GM19240 (cell line): ENCODE measurements around the gene BTBD10.
"Not testable (repeated sequence)": the region's sequence is repeated elsewhere in the genome, so short reads cannot be mapped to it uniquely, and the experiment has no call there.

ENCODE experiments used
- DNase-seq: peaks from one replicate; pipeline ENCODE4 v3.0.0; 2011; ENCODE audit warnings: low spot score; ENCODE audit not compliant: insufficient read length

BTBD10 gene

DNA sequence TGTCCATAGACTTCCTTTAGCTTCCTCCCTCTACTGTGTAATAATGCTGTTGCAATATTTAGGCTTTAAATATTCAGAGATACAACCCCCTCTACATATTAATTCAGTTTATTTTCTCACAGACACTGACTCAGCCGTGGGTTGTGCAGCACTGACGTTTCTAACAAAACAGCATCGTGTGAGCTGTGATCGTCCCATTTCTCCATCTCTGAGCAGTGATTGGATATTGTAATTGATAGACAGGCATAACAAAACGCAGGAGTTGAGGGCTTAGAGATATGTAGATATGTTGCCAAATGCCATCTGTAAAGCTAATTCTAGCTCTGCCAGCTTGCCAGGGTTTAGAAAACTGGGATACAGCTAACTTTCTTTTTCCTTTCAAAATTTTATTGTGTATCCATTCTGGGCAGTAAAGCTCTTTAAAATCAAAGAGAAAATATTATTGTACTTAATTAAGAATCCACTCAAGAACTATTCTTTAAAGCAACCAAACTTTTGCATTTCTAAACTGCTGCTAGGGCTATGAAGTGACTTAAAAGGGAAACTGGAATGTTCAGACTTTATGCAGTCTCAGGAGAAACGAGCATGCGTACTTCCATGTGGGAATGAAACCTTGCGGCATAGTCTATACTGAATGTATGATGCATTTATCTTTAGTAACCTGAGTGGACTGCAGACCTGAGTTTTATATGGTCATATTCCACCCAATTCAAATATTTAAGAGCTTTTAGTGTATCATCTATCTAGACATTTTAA lies 22.7 kb downstream of the BTBD10 start:
- no peak for DNase-seq

DNA sequence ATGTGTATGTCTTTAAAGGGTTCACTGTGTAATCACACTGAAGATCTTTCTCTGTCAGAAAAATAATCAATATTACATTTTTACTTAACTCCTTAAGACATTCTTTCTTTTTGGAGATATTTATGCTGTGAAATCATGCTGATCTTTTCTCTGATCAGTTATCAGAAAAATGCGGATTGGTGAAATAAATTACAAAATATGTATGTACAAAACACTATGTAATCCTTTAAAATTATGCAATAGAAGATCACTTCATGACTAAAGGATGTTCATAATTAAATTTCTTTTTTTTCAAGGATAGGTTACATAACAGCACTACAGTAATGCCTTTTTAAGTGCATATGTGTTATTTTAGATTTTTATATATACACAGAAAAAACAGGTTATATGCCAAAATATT lies 24.7 kb downstream of the BTBD10 start:
- no peak for DNase-seq

DNA sequence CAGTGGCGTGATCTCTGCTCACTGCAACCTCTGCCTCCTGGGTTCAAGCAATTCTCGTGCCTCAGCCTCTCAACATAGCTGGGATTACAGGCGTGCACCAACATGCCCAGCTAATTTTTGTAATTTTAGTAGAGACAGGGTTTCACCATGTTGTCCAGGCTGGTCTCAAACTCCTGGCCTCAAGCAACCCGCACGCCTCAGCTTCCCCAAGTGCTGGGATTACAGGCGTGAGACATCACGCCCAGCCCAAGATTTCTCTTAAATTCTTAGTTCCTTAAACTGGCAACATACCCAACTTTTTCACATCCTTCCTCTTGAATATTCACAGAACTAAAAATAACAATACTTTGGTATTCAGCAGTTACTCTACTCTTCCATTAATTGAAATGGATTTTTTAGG lies 26.2 kb downstream of the BTBD10 start:
- DNase-seq, result not testable (repeated sequence)

DNA sequence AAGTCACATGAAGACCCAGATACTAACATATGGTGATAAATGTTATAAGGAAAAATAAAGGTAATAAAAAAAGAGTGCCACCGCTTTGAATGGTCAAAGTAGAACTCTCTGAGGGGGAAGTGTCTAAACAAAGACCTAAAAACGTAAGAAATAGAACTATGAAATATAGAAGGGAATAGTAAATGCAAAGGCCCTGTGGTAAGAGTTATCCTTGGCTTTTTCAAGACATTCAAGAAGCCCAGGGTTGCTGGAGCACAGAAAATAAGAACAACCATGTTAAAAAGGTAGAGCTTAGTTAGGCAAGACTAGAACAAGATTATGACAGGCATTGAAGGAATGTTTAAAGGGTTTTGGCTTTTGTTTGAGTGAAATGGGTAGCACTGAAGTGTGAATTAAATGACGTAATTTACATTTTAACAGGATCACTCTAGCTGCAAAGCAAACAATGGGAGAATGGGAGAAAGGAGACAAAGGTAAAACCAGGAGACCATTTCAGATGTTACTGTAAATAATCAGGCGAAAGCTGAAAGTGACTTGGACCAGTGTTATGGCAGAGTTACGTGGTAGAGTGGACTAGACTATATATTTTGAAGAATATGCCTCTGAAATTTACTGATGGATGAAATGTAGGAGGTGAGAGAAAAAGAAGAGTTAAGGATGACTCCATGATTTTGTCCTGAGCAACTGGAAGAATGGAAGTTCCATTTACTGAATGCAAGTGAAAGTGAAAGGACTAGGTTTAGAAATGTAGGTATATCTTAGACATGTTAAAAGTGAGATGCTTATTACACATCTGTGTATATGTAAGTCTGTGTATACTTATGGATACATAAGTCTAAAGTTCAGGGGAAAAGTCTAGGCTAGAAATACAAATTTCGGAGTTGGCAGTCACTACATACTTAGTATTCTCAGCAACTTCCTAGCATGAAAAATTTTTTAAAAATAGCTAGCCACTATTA lies 28.5 kb downstream of the BTBD10 start:
- no peak for DNase-seq

DNA sequence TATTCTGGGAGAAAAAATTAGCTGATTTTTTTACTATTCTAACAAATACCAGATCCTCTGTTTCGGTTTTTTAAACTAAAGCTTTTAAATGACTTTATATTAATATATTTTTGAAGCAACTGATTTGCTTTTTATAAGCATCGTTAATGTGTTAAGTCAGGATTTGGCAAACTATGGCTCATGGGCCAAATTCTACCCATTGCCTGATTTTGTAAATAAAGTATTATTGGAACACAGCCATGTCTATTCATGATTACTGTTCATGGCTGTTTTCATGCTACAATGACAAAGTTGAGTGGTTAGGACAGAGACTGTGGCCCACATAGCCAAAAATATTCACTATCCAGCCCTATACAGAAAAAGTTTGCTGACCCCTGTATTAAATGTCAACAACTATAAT lies 29.6 kb downstream of the BTBD10 start:
- no peak for DNase-seq

- DNase-seq, result no peak
Observed at GRCh38 chr11:13429836-13430235, 33.2 kb downstream of the BTBD10 start.

GRCh38 chr11:13429288-13429687 lies 33.7 kb downstream of the BTBD10 start:
- DNase-seq, result no peak

DNA sequence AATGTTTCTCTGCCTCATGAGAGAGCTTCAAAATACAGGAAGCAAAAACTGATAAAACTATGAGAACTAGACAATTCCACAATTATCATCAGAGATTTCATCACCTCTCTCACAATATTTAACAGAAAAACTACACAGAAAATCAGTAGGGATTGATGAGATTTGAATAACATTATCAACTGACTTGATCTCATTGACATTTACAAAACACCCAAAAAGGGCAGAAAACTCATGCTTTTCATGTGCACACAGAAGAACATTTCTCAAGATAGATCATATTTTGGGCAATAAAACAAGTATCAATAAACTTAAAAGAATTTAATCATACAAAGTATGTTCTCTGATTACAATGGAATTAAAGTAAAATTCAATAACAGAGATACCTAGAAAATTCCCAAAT lies 35.6 kb downstream of the BTBD10 start:
- DNase-seq, result no peak

- DNase-seq, result no peak
Observed at GRCh38 chr11:13423372-13423771, 39.6 kb downstream of the BTBD10 start.

DNA sequence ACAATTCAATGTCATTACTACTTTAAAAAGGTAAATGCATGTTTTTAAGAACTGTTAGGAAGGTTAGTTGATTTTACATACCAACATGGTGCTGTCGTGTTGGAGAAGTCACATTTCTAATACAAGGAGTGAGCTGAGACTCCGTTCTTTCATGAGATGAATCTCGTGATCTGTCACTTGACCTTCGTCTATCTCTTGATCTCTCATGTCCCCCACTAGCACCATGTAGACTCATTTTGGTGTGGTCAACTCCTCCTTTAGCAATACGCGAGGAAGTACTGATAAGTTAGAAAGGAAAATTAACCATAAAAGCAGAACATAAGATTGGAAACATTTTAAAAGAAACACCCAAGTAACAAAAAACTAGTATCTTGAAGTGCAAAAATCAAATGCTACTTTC lies 41.5 kb downstream of the BTBD10 start:
- DNase-seq, result no peak

GRCh38 chr11:13415201-13415600 lies 47.8 kb downstream of the BTBD10 start:
- DNase-seq, result no peak

DNA sequence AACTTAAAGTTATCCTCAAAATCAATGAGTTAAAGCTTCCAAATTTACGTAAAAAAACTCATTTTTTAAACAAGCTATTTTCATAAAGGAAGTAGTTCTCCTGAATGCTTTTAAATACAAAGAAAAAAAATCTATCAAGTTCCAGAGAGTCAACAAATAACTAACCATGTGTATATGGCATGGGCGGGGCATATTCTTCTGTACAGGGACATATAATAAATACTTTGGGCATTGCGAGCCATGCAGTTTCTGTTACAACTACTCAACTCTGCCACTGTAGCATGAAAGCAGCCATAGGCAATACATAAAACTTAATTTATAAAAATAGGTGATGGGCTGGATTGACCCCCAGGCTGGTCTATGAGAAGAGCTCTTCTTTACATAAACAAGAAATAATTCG lies 57.8 kb downstream of the BTBD10 start:
- DNase-seq, result no peak

DNA sequence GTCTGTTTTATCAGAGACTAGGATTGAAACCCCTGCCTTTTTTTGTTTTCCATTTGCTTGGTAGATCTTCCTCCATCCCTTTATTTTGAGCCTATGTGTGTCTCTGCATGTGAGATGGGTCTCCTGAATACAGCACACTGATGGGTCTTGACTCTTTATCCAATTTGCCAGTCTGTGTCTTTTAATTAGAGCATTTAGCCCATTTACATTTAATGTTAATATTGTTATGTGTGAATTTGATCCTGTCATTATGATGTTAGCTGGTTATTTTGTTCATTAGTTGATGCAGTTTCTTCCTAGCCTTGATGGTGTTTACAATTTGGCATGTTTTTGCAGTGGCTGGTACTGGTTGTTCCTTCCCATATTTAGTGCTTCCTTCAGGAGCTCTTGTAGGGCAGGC lies 64.7 kb downstream of the BTBD10 start:
- DNase-seq, result not testable (repeated sequence)

DNA sequence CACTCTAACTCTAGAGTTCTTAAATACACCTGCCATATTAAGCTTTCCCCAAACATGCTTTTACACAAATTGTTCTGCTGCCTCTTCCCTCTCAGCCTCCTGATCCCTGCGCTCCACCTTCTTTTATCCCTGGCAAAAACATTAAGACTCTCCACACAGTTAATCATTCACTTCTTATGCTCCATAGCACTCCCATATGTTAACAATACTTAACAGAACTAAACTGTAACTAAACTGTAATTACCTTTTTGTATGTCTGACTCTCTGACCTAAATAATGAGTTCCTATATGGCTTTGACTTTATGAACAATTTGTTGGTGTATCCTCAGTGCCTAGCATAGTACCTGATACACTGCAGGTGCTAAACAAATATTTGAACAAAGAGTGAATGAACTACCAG lies 71.8 kb downstream of the BTBD10 start:
- DNase-seq, result no peak

DNA sequence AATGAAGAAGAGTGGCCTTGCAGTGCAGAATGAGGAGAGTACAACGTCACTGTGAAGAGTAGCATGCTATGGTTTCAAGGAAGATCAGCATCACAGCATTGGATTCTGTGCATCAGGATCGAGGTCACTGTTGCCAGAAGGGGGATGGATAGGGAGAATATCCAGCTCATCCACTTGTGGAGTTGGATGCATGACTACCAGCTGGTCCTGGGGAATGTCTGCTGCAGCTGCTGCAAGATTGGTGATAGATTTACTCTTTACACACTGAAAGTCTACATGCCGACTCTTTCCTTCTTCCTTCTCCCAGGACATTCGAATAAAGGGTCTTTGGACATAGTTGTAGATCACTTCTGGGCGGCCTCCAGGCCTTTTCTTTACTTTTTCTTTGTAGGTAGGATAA lies 74.3 kb downstream of the BTBD10 start:
- DNase-seq, result no peak

DNA sequence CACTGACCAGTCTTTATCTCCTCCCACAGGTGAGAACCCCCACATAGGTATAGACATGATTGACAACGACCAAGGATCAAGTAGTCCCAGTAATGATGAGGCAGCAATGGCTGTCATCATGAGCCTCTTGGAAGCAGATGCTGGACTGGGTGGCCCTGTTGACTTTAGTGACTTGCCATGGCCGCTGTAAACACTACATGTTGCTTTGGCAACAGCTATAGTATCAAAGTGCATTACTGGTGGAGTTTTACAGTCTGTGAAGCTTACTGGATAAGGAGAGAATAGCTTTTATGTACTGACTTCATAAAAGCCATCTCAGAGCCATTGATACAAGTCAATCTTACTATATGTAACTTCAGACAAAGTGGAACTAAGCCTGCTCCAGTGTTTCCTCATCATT lies 76.5 kb downstream of the BTBD10 start:
- no peak for DNase-seq

DNA sequence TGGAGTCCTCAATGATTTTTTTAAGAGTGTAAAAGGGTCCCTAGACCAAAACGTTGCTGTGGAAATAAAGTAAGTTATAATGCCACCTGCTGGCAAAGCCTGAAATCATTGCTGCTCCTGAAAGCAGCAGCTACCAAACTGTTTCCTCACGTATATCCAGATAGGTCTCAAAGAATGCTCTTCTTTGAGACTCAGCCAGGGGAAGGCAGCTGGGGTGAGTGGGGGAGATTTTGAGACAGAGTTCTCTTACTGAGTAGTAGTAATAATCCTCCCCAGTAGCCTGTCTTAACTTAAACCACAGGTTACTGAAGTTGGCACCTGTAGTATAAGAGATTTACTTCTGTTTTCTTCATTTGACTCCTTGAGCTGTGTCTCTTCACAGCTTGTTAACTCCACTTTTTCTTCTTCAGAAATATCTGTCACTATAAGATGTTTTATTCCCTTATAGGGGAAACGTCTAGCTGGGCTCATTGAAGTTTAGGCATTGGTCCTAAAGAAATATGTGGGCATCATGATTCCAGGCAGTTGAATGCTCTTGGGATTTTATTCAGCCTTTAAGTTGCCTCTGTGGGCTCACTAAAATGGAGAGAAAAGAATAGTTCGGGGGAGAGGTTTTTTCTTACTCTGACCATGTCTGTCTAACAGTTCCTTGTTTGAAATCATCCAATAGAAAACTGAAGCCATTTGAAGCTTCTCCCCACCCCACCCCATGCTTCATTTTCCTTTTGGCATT lies 77.9 kb downstream of the BTBD10 start:
- peak; percentile 14 for DNase-seq

- DNase-seq, result no peak
Observed at GRCh38 chr11:13382751-13383150, 80.3 kb downstream of the BTBD10 start.

DNA sequence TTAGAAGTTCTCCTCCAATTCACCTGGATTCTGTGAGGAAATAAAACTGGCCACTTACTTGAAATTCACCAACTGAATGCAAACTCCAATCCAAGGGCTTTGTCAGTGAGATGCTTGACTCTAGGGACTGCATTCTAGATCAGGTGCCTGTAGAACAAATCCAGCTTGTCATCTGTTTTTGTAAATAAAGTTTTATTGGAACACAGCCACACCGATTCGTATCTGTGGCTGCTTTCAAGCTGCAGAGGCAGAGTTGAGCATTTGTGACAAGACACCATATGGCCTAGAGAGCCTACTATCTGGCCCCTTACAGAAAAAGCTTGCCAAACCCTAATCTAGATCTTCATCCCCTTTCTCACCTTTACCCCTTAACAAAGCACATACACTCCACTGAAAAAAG lies 82.3 kb downstream of the BTBD10 start:
- no peak for DNase-seq

- DNase-seq, result no peak
Observed at GRCh38 chr11:13378316-13378715, 84.7 kb downstream of the BTBD10 start.

DNA sequence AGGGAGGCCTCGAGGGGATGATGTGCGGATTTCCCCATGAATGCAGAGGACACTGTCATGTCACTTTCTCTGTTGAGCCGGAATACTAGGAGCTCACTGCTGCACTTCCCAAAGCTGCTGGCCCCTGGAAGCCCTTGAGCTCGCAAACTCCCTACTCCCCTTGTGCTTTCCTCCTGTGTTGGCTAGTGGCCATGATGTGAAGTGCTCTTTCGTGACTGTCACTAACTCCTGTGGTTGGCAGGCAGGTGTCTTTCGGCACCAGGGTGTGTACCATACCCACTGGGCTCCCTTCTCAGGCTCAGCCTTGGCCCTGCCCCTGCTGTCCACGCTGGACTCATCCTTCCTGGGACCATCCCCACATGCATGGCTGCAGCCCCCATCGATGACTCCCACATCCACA lies 86.2 kb downstream of the BTBD10 start:
- no peak for DNase-seq

DNA sequence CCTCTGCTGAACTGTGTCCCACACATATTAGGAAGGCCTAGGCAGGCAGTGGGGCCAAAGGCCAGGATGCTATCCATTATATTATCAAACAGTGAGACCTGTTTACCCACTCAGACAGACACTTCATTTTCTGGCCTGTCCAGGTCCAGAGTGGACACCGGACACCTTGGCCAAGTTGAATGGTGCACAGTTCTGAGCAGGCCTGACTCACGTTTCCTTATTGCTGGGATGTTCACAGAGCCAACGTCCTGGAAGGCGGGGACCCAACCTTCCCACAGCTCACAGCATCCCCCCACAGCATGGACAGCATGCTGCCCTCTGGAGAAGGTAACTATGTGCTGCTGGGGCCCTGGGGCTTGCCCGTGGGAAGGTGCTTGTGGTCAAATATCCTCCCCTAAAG lies 86.6 kb downstream of the BTBD10 start:
- DNase-seq, result no peak
